ENCODE results near the gene ADCY9.
A peak's percentile ranks its signal among the peaks of the same experiment; 100 is the strongest.
"Not testable (repeated sequence)": the region's sequence is repeated elsewhere in the genome, so short reads cannot be mapped to it uniquely, and the experiment has no call there.

The ADCY9 gene

DNA sequence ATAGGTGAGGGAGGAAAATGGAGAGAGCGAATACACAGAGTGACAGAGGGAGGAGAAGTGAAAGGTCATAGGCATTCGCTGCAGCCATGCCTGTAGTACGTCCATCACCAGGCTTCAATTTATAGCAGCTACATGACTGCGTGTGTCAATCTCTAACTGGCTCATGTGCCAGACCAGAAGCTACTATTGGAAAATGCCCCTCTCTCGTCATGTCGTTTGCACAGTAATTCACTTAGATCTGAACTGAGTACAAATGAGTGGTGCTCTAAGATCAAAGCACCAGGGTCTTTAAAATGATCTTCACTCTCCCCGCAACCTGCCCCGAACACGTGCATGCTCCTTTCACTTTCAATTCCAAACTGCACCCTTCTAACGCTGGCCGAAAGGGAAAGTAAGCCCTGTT is 51.3 kb downstream of the ADCY9 start:
- DNase-seq, result peak; percentile 44

DNA sequence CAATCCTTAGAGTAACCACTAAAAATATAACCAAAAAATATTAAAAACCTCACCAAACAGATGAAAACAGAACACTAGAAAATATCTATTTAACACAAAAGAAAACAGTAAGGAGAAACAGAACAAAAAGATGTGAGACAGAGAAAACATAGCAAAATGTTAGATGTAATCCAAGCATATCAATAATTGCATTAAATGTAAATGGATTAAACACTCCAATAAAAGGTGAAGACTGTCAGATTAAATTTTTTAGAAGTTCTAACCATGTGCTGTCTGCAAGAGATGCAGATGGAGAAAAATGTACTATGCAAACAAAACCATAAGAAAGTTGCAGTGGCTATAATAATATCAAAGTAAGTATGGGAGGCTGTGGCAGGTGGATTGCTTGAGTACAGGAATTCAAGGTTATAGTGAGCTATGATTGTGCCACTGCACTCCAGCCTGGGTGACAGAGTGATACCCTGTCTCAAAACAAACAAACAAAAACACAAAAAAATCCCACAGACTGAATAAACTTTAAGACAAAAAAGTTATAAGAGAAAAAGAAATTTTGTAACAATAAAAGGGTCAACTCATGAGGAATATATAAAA is 53.9 kb downstream of the ADCY9 start:
- no peak for DNase-seq

DNA sequence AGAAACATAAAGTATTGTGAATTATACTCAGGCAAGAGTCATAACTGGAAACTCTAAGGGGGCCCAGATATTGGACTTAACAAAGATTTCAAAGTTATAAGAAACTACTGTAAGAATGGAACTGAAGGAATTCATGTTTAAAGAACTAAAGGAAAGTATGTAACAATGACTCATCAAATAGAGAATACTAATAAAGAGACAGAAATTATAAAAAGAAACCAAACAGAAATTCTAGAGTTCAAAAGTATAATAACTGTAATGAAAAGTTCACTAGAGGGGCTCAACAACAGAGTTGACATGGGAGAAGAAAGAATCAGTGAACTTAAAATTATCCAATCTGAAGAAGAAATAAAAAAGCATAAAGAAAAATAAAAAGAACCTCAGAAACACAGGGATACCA is 55.4 kb downstream of the ADCY9 start:
- no peak for DNase-seq

DNA sequence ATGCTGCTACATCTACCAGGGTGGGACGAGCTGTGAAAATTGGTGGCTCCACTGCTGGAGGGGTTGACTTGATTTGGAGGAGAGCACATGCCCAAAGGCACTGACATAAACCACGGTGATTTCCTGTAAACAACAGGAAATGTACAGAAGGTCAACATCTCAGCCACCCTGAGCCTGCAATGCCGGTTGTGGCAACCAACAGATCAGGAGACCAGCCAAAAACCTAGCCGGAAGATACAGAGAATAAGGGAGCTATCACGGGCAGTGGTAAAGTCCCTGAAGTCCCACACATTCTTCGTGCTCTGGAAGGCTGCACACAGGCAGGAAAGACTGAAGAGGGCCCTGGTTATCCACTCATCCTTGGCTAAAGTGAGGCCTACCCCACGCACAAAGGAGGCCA is 56.2 kb downstream of the ADCY9 start:
- no peak for DNase-seq

DNA sequence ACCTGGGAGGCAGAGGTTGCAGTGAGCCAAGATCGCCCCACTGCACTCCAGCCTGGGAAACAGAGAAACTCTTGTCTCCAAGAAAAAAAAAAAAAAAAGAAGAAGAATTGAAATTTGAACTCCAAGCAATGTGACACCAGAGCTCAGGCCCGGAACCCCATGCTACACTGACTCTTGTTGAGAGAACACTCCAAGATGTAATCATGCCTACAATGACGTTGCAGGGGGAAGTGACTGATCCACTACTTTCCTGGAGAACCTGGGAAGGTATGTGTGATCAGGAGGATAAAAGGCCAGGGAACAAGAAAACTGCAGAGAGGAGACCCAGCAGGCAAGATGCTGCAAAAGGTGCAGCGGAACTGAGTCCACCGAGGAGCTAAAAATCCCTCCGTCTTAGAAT is 57.9 kb downstream of the ADCY9 start:
- no peak for DNase-seq

DNA sequence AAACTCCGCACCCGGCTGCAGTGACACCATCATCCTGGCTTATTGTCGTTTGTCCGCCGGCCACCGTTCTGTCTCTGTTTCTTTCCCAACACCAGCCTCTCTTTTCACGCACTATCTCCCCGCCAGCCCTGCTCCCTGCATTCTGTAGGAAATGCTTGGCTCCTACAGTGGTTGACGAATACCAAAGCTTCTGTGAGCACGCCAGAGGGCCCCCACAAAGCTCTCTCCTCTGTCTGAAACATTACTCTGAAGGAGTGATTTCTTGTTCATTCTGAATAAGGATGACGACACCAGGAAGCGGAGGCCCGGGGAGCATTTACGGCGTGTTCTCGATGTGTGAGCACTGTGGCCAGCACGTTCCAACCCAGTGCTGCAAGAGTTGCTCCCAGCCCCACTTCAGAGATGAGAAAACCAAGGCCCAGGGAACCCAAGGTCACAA is 58.8 kb downstream of the ADCY9 start:
- DNase-seq, result no peak

DNA sequence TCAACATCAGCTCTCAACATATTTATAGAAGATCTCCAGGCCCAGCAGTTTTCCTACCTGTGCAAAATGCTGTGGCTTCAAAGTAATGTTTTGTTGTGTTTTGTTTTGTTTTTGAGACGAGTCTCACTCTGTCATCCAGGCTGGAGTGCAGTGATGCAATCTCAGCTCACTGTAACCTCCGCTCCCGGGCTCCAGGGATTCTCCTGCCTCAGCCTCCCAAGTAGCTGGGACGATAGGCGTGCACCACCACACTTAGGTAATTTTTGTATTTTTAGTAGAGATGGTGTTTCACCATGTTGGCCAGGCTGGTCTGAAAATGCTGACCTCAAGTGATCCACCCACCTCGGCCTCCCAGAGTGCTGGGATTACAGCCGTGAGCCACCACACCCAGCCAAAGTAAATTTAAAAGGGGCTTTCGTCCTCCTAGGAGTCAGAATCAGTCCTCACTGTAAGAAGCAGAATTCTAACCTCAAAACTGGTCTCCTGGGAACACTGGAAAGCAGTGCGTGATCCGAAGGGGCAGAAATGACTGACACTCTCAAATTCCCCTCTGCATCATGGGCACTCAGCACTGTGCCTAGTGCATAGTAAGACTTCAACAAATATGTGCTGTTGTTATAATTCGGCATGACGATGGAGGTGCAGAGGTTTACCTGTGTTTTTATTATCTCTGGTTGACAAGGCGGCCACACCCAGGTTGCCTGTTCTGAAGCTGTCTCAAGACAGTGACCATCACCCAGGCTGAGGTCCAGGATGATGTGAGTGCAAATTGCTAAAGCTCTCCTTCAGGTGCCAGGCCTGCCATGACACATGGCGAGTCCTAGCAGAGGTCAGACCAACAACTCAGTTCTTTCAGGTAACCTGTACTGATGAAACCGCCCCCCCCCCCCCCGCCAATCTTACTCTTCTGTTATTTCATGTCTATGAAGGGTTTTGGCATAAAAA is 59.8 kb downstream of the ADCY9 start:
- no peak for DNase-seq

DNA sequence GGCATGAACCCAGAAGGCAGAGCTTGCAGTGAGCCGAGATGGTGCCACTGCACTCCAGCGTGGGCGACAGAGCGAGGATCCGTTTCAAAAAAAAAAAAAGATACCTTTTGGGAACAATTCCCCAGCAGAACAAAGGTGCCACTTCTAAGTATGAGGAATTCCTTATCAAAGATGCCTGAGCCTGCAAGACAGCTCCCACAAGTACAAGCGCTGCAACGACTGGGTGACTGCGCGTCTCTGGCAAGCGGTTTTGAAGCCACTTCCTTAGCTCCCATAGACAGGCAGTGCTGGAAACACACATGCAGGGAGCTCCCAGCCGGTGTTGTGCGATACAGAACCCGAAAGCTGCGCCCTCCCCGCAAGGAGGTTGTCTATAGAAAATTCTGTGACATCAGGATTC is 60.5 kb downstream of the ADCY9 start:
- no peak for DNase-seq

DNA sequence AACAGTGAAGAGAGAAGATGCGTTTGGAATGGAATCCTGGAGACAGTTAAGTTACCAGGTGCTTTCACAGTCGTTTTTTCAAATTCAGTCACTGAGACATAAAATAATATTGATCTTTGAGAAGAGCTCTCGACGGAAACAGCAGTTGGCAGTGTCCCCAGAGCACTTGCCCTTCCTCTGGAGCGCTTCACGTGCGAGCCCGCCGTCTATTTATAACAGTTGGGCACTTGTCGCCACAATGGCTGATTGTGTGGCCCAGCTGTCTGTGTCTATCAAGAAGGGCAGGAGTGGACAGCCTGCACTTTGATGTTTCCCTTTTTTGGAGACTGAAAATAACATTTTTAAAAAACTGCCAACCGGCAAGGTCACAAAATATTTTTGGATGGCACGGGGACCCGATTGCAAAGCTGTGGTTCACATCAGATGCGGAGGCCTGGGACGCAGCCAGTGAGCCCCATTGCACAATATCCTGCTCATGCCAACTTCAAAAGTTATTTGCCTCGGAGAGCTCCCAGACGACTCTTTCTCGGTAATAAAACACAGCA is 62.9 kb downstream of the ADCY9 start:
- no peak for DNase-seq

DNA sequence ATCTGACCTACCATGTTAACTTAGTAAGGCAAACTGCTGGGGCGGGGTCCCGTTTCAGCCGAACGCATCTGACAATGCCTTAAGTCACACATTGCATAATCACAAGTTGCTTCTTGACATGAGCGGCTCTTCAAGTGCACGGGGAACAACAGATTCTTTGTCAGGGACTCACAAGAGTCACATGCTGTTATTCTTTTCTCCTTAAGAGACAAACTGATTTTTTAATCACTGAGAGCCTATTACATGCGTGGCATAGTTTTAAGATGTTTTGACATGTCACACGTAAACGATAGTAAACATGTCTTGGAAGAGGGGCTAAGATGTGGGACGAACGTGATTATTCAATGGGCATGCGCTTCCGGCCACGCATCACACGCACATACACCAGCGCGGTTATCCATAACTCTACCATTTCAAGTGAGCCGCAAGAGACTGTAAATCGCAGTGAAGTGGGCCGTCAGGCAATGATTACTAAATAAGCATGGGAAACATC is 63.4 kb downstream of the ADCY9 start:
- no peak for DNase-seq

DNA sequence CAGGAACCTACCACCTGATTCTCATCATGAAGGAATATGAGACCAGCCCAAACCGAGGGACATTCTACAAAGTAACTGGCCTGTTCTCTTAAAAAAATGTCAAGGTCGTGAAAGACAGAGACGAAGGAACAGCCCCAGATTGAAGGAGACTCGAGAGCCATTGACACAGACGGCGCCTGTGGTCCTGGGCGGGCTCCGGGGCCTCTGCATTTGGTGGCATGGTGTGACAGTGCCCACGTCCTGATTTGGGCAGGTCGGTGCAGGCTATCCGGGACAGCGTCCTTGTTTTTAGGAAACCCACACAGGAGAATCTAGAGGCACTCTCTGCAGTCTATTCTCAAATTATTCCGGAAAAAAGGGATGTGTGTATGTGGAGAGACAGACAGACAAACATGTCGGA is 64.1 kb downstream of the ADCY9 start:
- no peak for DNase-seq

DNA sequence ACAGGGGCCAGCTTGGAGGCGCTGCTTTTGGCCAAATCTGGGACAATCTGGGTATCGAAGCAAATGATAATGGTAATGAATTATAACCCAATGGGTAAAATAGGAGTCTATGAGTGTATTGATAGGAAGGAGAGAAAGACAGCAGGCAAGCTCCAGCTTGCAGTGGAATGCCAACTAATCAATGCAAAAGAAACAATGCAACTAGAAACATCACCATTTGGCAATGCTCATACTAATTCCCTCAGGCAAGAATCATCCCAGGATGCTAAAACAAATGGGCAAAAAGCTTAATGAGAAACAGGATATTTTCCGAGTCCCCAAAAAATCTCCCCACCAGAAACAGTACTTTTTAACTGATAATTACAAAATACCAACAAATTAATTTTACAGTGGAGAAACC is 64.7 kb downstream of the ADCY9 start:
- DNase-seq, result no peak

DNA sequence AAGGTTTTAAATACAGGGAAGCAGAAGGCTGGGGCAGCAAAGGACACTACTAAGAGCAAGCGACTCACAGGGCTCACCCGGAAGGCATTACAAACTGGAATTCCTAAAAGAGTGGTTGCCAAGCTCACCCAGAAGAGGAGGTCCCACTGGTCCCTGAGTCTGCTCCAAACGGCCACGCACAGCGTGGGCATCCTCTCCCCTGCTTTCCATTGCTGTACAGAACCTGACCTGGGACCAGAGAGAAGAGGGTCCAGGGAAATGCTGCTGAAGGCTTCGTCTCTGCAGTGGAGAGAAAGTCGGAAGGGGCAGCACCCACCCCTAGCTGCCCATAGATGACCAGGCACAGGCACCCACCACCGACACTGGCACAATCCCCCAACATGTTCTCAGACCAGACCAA is 67.2 kb downstream of the ADCY9 start:
- DNase-seq, result no peak

DNA sequence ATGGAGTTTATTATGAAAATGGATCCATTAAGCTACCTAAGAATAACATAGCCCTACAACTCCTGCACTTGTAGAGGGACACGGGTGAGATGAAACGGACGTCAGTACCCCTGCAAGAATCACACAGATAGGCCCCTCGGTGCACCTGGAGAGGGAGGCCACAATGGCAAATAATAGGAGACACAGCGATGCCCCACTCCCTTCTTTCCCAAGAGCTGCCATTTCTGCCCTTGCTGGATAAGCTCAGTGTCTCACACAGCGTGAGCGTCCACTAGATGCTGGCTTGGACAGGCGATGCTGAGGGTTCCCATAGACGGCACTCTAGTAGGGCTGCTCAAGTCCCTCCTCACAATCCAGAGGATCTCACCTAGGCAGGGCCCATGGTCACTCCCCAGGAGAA is 67.8 kb downstream of the ADCY9 start:
- DNase-seq, result no peak

DNA sequence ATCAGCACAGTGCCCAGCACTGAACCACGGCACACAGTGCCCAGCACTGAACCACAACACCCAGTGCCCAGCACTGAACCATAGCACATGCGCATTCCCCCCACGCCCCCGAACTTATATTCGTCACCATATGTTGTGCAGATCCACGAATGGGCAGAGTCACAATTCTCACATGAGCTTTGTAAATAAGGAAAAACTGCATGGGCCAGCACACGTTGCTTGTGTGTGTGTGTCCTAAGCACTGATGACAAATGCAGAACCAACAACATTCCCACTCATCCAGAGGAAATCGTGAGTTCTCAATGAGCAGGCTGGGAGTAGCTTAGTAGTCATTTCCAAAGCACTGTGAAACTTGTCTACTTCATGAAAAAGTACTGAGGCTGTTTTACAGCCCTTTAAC is 70.0 kb downstream of the ADCY9 start:
- no peak for DNase-seq

DNA sequence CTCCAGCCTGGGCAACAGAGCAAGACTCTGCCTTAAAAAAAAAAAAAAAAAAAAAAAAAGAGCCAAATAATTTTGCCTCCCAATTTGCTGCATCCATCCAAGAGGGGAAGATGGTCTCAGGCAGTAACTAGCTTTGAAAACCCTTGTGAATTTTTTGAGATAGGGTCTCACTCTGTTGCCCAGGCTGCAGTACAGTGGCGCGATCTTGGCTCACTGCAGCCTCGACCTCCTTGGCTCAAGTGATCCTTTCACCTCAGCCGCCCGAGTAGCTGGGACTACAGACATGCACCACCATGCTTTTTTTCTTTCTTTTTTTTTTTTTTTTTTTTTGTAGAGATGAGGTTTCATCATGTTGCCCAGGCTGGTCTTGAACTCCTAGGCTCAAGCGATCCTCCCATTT is 70.7 kb downstream of the ADCY9 start:
- DNase-seq, result not testable (repeated sequence)

DNA sequence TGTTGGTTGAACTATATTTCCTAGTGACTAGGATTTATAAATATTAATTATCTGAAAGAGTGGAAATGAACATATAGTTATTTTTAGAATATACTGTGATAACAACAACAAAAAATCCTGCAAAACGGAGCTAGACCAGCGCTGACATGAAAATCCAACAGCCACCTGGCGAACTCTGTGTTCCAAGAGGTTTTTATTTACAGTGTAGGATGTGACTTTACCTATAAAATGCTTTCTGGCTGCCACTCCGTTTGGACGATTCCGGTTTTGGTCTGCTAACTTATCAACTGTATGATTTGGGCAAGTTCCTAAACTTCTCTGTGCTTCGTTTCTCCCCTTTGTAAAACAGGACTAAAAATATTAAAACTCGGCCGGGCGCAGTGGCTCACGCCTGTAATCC is 73.7 kb downstream of the ADCY9 start:
- no peak for DNase-seq

DNA sequence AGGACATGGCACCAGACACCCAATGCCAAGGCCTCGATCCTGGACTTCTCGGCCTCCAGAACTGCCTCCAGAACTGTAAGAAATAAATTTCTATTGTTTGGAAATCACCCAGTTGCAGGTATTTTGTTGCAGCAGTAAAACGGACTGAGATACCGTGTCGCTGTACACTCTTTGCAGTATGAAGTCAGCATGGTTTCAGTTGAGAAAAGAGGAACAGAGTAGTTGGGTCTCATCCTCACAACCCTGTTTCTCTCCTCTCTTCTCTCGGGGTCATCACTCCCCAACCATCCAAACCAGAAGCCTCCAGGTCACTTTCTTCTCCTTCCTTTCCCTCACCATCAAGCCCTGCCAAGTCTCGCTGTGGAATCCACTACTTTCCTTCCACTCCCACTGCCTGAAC is 77.8 kb downstream of the ADCY9 start:
- no peak for DNase-seq

DNA sequence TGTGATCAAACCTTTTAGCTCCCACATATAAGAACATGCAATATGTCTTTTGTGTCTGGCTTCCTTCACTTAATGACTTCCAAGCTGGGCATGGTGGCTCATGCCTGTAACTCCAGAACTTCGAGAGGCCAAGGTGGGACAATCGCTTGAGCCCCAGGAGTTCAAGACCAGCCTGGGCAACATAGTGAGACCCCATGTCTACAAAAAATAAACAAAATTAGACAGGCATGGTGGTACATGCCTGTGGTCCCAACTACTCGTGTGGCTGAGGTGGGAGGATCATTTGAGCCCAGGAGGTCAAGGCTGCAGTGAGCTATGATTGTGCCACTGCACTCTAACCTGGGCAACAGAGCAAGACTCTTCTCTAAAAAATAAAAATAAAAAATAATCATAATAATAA is 79.3 kb downstream of the ADCY9 start:
- DNase-seq, result not testable (repeated sequence)

DNA sequence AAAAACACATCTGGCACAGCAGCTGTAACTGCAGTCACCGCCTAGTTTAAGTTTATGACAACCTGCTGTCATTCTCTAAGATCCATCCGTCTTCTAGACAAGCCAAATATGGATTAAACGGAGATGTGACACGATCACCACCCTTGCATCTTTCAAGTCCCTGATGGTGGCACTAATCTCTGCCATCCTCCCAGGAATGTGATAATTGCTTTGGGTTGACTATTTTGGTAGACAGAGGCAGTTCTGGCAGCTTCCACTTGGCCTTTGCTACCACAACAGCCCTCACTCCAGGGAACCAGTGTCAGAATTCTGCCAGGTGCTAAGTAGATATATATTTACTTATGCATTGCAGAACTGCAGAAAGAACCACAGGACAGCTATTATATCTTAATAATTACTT is 81.3 kb downstream of the ADCY9 start:
- DNase-seq, result no peak

DNA sequence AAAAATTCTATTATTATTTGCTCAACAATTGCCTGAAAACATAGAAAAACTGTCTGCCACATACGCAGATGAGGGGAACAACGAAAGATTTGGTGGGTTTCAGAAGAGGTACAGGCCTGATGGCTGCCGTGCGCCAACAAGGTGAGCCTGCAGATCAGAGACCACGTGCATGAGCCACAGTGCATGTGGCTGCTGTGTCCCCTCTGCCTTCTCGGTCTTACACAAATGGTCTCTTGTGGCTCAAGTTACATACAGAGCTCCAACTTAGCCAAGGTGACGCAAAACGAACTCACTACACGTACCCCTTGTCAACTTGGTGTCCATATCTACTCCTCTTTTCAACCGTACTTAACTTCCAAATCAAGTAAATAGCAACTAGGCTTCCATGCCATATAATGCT is 82.3 kb downstream of the ADCY9 start:
- DNase-seq, result no peak

DNA sequence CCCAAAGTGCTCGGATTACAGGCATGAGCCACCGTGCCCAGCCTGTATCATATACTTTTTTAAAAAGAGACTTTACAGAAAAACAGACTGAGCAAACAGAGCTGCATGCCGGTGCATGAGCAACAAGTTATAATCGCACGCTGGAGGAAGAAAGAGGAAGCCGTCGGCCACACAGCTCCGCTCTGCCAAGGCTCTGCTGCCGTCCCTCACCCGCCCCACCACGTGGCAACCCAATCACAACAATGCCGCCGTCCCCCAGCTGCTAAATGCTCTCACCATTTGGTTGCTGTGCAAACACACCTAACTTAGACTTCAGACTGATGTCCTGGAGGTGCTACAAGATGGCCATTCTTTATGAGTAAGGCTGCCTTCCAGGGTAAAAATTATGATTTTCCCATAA is 83.5 kb downstream of the ADCY9 start:
- DNase-seq, result peak; percentile 24

DNA sequence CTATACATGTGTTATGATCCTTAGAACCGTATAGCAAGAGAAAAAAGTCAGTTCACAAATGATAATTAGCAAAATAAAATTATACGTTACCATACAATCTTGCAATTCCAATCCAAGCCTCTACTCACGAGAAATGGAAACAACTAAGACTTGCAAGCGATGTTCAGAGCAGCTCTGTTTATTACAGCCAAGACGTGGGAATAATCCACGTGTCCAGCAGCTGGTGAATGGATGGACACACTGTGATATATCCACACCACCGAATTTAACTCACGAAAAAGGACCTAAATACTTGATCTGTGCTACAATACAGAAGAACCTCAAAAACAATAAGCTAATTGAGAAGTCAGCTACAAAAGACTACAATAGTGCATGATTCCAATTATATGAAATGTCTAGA is 88.1 kb downstream of the ADCY9 start:
- DNase-seq, result no peak

DNA sequence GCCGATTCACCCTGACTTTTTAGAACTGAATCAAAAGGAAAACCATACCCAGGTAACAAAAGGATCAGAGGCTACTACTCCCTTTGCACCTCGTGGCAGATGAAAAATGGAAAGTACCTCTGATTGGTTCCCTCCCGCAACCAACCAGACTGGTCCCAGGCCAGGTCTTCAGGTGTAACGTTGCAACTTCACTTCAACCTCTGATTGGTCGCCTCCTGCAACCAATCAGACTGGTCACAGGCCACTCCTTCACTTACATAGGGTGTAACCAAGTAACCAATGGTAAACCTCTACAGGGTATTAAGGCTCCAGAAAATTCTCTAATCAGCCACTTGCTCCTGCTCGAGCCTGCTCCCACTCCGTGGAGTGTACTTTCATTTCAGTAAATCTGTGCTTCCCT is 89.4 kb downstream of the ADCY9 start:
- DNase-seq, result no peak
